ENCODE results near the gene PROX1. TPM values are rescaled to one million over a fixed set of nuclear protein-coding genes. Genes with fewer than 3 reads are reported as not detected.

PROX1 gene
- total and polyA plus RNA-seq, 2 donors (not counting 1 experiment from before 2014, with no cell fraction given): 0.24 to 3.8 TPM

DNA sequence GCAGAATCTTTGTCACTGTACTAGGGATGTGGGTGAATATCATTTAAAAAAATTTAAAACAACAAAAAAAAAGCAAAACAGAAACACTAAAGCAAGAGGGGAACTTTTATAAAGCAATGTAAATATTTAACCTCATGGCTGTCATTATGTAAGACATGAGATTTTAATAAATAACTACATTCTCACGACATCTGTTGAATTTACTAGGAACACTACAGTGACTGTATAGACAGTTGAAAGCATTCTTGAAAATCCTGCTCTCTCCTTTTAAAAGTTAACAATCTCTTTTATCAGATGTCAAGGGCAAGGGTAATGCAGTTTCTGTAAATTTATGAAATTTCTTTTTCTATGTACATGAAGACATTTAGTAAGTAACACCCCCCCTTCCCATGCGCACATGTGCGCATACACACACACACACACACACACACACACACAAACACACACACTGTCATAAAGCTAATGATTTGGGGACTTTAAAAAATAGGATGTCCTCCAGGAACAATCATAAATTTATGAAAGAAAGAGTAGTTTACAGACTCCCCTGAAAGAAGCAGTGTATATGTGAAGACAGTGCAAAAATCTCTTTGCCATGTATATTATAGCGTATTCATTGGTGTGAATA is 51.7 kb downstream of the PROX1 start:
- Histone ChIP-seq H3K9me3 (ENCODE audit: control extremely low read depth in 1 of 3, control insufficient read depth in 2 of 3, insufficient read depth in 1 of 3, low read length in 2 of 3) (no peaks in the 10 kb centered on the region), H3K27ac (ENCODE audit: low read length in 2 of 2) (no peak overlapping the region), H3K4me1 (ENCODE audit: control insufficient read depth in 2 of 2, insufficient read depth in 2 of 2, low read length in 2 of 2) (no peaks in the 10 kb centered on the region), H3K9ac (ENCODE audit: low read length) (no peak overlapping the region), H3K79me2 (ENCODE audit: control insufficient read depth, insufficient read depth, low read length) (no peaks in the 10 kb centered on the region), H3K4me2 (replicated peaks; ENCODE audit: low read depth, low read length, poor library complexity, severe bottlenecking) (no peak overlapping the region), H3K27me3 (replicated peaks in 1 of 4; ENCODE audit: control extremely low read depth in 1 of 4, control insufficient read depth in 3 of 4, insufficient read depth in 4 of 4, low read length in 3 of 4) (peaks cover 0 to 2% (median 0%) of the 10 kb centered on the region in 4 experiments), H3K4me3 (ENCODE audit: control extremely low read depth in 1 of 5, extremely low read depth in 1 of 5, insufficient read depth in 1 of 5, low read depth in 2 of 5, low read length in 4 of 5) (no peak overlapping the region), H2AFZ (ENCODE audit: insufficient read depth, low read depth, low read length, poor library complexity, severe bottlenecking) (no peak overlapping the region), H3K36me3 (replicated peaks in 1 of 2; ENCODE audit: control extremely low read depth in 1 of 2, control insufficient read depth in 1 of 2, extremely low read depth in 1 of 2, insufficient read depth in 2 of 2, low read length in 1 of 2) (no peaks in the 10 kb centered on the region), H4K20me1 (ENCODE audit: control insufficient read depth, insufficient read depth, low read length, poor library complexity, severe bottlenecking) (no peaks in the 10 kb centered on the region)
- Mint-ChIP-seq H3K4me3 (no peak overlapping the region), H3K27ac (no peak overlapping the region), H3K4me1 (no peaks in the 10 kb centered on the region), H3K9me3 (ENCODE audit: insufficient read depth) (no peaks in the 10 kb centered on the region), H3K27me3 (peaks cover 6% of the 10 kb centered on the region)
- ChIA-PET CTCF (no interaction called here), POLR2A (no interaction called here)
- TF ChIP-seq EZH2 (IDR thresholded peaks at IDR 0.05; ENCODE audit: borderline replicate concordance, insufficient read depth, low read depth, low read length, poor library complexity, severe bottlenecking): no peak
- TF ChIP-seq, protein P1, sequence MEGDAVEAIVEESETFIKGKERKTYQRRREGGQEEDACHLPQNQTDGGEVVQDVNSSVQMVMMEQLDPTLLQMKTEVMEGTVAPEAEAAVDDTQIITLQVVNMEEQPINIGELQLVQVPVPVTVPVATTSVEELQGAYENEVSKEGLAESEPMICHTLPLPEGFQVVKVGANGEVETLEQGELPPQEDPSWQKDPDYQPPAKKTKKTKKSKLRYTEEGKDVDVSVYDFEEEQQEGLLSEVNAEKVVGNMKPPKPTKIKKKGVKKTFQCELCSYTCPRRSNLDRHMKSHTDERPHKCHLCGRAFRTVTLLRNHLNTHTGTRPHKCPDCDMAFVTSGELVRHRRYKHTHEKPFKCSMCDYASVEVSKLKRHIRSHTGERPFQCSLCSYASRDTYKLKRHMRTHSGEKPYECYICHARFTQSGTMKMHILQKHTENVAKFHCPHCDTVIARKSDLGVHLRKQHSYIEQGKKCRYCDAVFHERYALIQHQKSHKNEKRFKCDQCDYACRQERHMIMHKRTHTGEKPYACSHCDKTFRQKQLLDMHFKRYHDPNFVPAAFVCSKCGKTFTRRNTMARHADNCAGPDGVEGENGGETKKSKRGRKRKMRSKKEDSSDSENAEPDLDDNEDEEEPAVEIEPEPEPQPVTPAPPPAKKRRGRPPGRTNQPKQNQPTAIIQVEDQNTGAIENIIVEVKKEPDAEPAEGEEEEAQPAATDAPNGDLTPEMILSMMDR (IDR thresholded peaks at IDR 0.05): no peak
- intact Hi-C loops (cut with micrococcal nuclease): no loop called here
- WGBS (ENCODE audit: insufficient coverage): 80% methylated on average over 1 of the region's 4 CpGs
- DNase-seq (no peak), ATAC-seq (ENCODE audit: low read depth) (no peak)

DNA sequence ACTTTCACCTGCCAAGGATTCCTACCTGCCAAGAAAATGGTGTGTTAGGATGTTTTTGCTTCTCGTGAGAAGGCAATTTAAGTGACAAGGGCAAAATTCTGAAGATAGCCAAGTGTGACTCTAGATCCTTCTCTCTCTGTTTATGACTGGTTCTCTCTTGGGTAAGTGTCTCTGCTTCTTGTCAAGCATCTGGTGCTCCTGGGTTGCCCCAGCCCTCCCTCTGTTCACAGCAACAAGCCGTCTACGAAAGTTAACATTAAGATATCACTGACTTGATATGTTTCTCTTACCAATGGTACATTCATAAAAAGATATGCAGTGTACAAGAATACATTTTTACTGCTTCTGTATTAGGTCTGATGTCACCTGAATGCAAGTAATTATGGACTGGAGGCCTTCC is 55.4 kb downstream of the PROX1 start:
- DNase-seq (no peak), ATAC-seq (ENCODE audit: low read depth) (no peak)
- Histone ChIP-seq H3K27ac (ENCODE audit: low read length in 2 of 2) (no peak overlapping the region), H3K9ac (ENCODE audit: low read length) (no peak overlapping the region), H3K27me3 (replicated peaks in 1 of 4; ENCODE audit: control extremely low read depth in 1 of 4, control insufficient read depth in 3 of 4, insufficient read depth in 4 of 4, low read length in 3 of 4) (peaks cover 0 to 2% (median 0%) of the 10 kb centered on the region in 4 experiments), H3K9me3 (ENCODE audit: control extremely low read depth in 1 of 3, control insufficient read depth in 2 of 3, insufficient read depth in 1 of 3, low read length in 2 of 3) (no peaks in the 10 kb centered on the region), H2AFZ (ENCODE audit: insufficient read depth, low read depth, low read length, poor library complexity, severe bottlenecking) (no peak overlapping the region), H3K4me2 (replicated peaks; ENCODE audit: low read depth, low read length, poor library complexity, severe bottlenecking) (no peak overlapping the region), H3K79me2 (ENCODE audit: control insufficient read depth, insufficient read depth, low read length) (no peaks in the 10 kb centered on the region), H4K20me1 (ENCODE audit: control insufficient read depth, insufficient read depth, low read length, poor library complexity, severe bottlenecking) (no peaks in the 10 kb centered on the region), H3K36me3 (replicated peaks in 1 of 2; ENCODE audit: control extremely low read depth in 1 of 2, control insufficient read depth in 1 of 2, extremely low read depth in 1 of 2, insufficient read depth in 2 of 2, low read length in 1 of 2) (no peaks in the 10 kb centered on the region), H3K4me3 (ENCODE audit: control extremely low read depth in 1 of 5, extremely low read depth in 1 of 5, insufficient read depth in 1 of 5, low read depth in 2 of 5, low read length in 4 of 5) (no peak overlapping the region), H3K4me1 (ENCODE audit: control insufficient read depth in 2 of 2, insufficient read depth in 2 of 2, low read length in 2 of 2) (no peaks in the 10 kb centered on the region)
- Mint-ChIP-seq H3K4me3 (no peak overlapping the region), H3K4me1 (no peaks in the 10 kb centered on the region), H3K9me3 (ENCODE audit: insufficient read depth) (peaks cover 3% of the 10 kb centered on the region), H3K27ac (no peak overlapping the region), H3K27me3 (peaks cover 6% of the 10 kb centered on the region)
- WGBS (ENCODE audit: insufficient coverage): 78% methylated on average over 1 of the region's 3 CpGs
- TF ChIP-seq, protein P1 (IDR thresholded peaks at IDR 0.05): no peak
- TF ChIP-seq EZH2 (IDR thresholded peaks at IDR 0.05; ENCODE audit: borderline replicate concordance, insufficient read depth, low read depth, low read length, poor library complexity, severe bottlenecking): no peak
- POLR2A ChIA-PET: no interaction called here
- intact Hi-C loops (cut with micrococcal nuclease): no loop called here
- CTCF ChIA-PET: no interaction called here

All from B cell (primary cell).